ENCODE results near the gene CLIP4.
"Not testable (repeated sequence)": the region's sequence is repeated elsewhere in the genome, so short reads cannot be mapped to it uniquely, and the experiment has no call there.

CLIP4 gene

DNA sequence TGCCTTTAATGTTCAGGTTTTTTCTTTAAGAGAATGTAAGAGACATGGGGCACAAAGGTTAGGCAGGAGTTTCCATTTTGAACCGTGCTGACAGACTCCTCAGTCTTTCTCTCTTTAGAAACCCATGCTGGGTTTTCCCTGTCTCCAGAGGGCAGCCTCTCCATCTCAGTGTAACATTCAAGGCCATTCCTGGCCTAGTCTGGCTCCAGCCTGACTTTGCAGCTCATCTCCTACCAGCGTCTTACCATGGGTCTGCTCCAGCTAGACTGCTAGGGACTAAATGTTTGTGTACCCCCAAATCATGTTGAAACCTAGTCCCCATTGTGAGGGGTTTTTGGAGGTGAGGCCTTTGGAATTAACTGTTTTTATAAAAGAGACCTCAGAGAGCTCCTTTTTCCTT lies 9.8 kb upstream of the CLIP4 start:
- no peak for TF ChIP-seq CTCF (IDR thresholded peaks at IDR 0.05)
- H3K9me3 ChIP-seq: no peaks in the 10 kb centered on the region
- no peaks in the 10 kb centered on the region for H3K4me1 ChIP-seq
- no peaks in the 10 kb centered on the region for H3K36me3 ChIP-seq
- no peak overlapping the region for H3K27ac ChIP-seq
- H3K4me3 ChIP-seq: no peak overlapping the region
- intact Hi-C loops (cut with DNase I; ENCODE audit: low total_unique reads): no loop called here
- no peaks in the 10 kb centered on the region for H3K27me3 ChIP-seq
- no peak for DNase-seq

DNA sequence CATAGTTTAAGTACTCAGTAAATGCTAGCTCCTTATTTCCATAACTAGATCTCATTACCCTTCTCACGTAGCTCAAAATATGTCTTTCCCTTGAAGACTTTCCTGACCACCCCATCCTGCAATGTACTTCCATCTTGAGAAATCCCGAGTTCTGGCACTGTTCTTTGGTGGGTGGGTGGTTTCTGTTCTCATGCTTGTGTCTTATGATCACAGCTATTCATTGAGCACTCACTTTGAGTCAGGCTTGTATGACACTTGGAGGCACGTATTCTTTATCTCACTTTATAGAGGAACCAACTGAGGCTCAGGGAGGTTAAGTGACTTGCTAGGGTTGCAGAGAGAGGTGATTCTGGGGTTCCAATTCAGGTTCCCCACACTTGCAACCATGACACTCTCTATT lies 9.0 kb upstream of the CLIP4 start:
- no peaks in the 10 kb centered on the region for H3K27me3 ChIP-seq
- H3K36me3 ChIP-seq: no peaks in the 10 kb centered on the region
- no peak overlapping the region for H3K4me3 ChIP-seq
- TF ChIP-seq CTCF (IDR thresholded peaks at IDR 0.05): no peak
- no peaks in the 10 kb centered on the region for H3K4me1 ChIP-seq
- no peak overlapping the region for H3K27ac ChIP-seq
- intact Hi-C loops (cut with DNase I; ENCODE audit: low total_unique reads): no loop called here
- DNase-seq: no peak
- H3K9me3 ChIP-seq: no peaks in the 10 kb centered on the region

DNA sequence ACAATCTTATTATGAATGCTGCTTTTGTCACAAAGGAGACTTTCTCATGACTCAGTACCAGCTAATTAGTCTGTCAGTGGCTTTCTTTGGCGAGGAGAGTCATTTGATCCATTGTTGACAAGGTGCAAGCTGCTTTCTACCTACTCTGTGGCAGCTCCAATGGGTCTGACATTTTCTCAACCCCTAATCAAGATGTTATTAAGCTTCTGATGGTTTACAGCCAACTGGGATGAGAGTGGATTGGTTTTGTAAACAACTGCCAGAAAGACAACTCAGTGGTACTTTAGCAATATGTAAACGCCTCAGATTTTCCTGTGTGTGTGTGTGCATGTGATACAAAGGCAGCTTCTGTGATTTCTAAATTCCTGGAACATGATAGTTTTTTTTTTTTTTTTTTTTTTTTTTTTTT lies 8.2 kb upstream of the CLIP4 start:
- DNase-seq: no peak
- Histone ChIP-seq H3K9me3 (no peaks in the 10 kb centered on the region), H3K4me1 (no peaks in the 10 kb centered on the region), H3K36me3 (no peaks in the 10 kb centered on the region), H3K4me3 (no peak overlapping the region), H3K27ac (no peak overlapping the region), H3K27me3 (no peaks in the 10 kb centered on the region)
- TF ChIP-seq CTCF (IDR thresholded peaks at IDR 0.05): no peak
- intact Hi-C loops (cut with DNase I; ENCODE audit: low total_unique reads): no loop called here

GRCh38 chr2:29107547-29107946 lies 7.7 kb upstream of the CLIP4 start:
- H3K27me3 ChIP-seq; H3K4me1 ChIP-seq; H3K9me3 ChIP-seq; H3K4me3 ChIP-seq; H3K36me3 ChIP-seq; intact Hi-C loops (cut with DNase I; ENCODE audit: low total_unique reads); H3K27ac ChIP-seq; DNase-seq: not testable (repeated sequence)

DNA sequence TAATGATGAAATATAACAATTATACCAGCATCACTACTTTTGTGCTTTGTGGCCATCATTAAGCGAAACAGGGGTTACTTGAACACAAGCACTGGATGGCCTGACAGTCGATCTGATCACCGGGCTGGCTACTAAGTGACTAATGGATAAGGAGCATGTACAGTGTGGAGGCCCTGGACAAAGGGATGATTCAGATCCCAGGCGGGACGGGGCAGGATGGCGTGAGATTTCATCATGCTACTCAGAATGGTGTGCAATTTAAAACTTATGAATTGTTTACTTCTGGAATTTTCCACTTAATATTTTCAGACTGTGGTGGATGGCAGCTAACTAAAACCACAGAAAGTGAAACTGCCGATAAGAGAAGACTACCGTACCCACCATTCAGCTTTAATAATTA lies 7.0 kb upstream of the CLIP4 start:
- intact Hi-C loops (cut with DNase I; ENCODE audit: low total_unique reads): no loop called here
- H3K27me3 ChIP-seq: no peaks in the 10 kb centered on the region
- DNase-seq: no peak
- no peak overlapping the region for H3K27ac ChIP-seq
- H3K4me1 ChIP-seq: no peaks in the 10 kb centered on the region
- no peak overlapping the region for H3K4me3 ChIP-seq
- TF ChIP-seq CTCF (IDR thresholded peaks at IDR 0.05): no peak
- no peaks in the 10 kb centered on the region for H3K36me3 ChIP-seq
- H3K9me3 ChIP-seq: no peaks in the 10 kb centered on the region

DNA sequence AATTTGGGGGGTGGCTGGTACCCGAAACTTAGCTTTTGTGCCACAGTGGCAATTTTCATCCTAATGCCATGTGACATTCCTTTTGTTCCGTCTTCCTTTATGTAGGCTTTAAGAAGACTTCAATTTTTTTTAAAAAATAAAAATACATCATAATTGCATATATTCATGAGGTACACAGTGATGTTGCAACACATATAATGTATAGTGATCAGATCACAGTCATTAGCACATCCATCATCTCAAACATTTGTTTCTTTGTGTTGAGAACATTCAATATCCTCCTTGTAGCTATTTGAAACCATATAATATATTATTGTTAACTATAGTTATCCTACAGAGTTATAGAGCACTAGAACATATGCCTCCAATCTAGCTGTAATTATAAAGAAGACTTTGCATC lies 6.0 kb upstream of the CLIP4 start:
- Histone ChIP-seq H3K27me3 (no peaks in the 10 kb centered on the region), H3K9me3 (no peaks in the 10 kb centered on the region), H3K4me3 (no peak overlapping the region), H3K27ac (no peak overlapping the region), H3K4me1 (no peaks in the 10 kb centered on the region), H3K36me3 (no peaks in the 10 kb centered on the region)
- DNase-seq: no peak
- TF ChIP-seq CTCF (IDR thresholded peaks at IDR 0.05): no peak
- intact Hi-C loops (cut with DNase I; ENCODE audit: low total_unique reads): no loop called here
